Rectal smooth muscle tissue (tissue), 1 donor: ENCODE results near the gene PTBP1.
"Not testable (repeated sequence)": the region's sequence is repeated elsewhere in the genome, so short reads cannot be mapped to it uniquely, and the experiment has no call there.

Source experiments
- H3K27ac ChIP-seq: one replicate; pipeline ENCODE4 v1.7.0; 2013; ENCODE audit warnings: low read depth, low read length, inconsistent platforms
- H3K27me3 ChIP-seq: one replicate; pipeline ENCODE4 v1.7.0; 2013; ENCODE audit warnings: low read length; ENCODE audit not compliant: control insufficient read depth, insufficient read depth
- H3K36me3 ChIP-seq: one replicate; pipeline ENCODE4 v1.7.0; 2013; ENCODE audit warnings: low read length; ENCODE audit not compliant: control insufficient read depth, insufficient read depth
- H3K4me1 ChIP-seq: one replicate; pipeline ENCODE4 v1.7.0; 2013; ENCODE audit warnings: low read length; ENCODE audit not compliant: control insufficient read depth, insufficient read depth
- H3K4me3 ChIP-seq: one replicate; pipeline ENCODE4 v1.7.0; 2013; ENCODE audit warnings: low read length
- H3K9ac ChIP-seq: one replicate; pipeline ENCODE4 v1.7.0; 2013; ENCODE audit warnings: low read length

PTBP1 gene

DNA sequence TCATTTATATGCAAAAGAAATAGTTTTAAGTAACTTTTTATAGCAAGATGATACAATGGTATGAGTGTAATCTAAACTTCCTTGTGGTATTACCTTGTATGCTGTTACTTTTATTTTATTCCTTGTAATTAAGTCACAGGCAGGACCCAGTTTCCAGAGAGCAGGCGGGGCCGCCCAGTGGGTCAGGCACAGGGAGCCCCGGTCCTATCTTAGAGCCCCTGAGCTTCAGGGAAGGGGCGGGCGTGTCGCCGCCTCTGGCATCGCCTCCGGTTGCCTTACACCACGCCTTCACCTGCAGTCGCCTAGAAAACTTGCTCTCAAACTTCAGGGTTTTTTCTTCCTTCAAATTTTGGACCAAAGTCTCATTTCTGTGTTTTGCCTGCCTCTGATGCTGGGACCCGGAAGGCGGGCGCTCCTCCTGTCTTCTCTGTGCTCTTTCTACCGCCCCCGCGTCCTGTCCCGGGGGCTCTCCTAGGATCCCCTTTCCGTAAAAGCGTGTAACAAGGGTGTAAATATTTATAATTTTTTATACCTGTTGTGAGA is 14.3 kb downstream of the PTBP1 start:
- H3K4me3 ChIP-seq = no peak overlapping the region
- no peaks in the 10 kb centered on the region for H3K27me3 ChIP-seq
- H3K9ac ChIP-seq = no peak overlapping the region
- no peaks in the 10 kb centered on the region for H3K4me1 ChIP-seq
- peaks cover 31% of the 10 kb centered on the region for H3K36me3 ChIP-seq
- H3K27ac ChIP-seq = no peak overlapping the region

DNA sequence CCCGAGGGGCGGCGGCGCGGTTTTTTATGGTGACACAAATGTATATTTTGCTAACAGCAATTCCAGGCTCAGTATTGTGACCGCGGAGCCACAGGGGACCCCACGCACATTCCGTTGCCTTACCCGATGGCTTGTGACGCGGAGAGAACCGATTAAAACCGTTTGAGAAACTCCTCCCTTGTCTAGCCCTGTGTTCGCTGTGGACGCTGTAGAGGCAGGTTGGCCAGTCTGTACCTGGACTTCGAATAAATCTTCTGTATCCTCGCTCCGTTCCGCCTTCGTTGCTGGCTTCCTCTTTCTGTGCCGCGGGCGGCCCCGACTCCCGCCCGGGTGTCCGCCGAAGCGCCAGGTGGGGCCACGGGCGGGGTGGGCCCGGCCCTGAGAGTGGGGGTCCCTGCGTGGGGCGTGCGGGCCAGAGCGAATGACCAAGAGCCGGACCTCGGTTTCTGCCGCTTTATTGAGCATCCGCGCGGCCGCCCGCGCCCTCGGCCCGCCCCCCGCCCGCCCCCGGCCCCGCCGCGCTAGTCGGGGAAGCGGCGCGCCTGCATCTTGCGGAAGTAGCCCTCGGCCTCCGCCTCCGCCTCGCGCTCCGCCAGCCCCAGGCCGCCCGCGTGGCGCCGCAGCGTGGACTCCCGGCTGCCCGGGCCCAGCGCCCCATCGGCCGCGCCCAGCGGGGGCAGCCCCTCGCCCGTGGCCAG is 14.9 kb downstream of the PTBP1 start:
- H3K36me3 ChIP-seq = peaks cover 27% of the 10 kb centered on the region
- H3K9ac ChIP-seq = no peak overlapping the region
- H3K4me1 ChIP-seq = no peaks in the 10 kb centered on the region
- H3K27ac ChIP-seq = no peak overlapping the region
- no peaks in the 10 kb centered on the region for H3K27me3 ChIP-seq
- no peak overlapping the region for H3K4me3 ChIP-seq

DNA sequence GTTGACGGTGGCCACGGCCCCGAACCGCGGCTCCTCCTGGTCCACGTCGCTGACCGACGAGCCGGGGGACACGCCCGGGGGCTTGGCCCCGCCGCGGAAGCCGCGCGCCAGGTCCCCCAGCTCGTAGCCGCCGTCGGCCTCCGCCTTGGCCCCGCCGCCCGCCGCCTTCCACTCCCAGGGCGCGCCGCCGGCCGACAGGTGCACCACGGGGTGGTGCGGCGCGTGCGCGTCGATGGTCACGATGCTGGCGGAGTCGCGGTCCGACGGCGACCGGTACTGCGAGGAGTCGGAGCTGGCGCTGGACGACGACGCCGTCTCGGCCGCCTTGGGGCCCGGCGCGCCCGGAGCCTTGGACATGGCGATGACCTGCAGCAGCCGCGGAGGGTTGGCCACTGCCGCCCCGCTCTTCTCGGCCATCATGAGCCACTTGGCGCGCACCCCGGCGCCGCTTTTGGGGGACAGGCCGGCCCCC is 15.5 kb downstream of the PTBP1 start:
- H3K4me3 ChIP-seq = no peak overlapping the region
- no peak overlapping the region for H3K27ac ChIP-seq
- peaks cover 24% of the 10 kb centered on the region for H3K36me3 ChIP-seq
- no peaks in the 10 kb centered on the region for H3K4me1 ChIP-seq
- no peaks in the 10 kb centered on the region for H3K27me3 ChIP-seq
- H3K9ac ChIP-seq = no peak overlapping the region

DNA sequence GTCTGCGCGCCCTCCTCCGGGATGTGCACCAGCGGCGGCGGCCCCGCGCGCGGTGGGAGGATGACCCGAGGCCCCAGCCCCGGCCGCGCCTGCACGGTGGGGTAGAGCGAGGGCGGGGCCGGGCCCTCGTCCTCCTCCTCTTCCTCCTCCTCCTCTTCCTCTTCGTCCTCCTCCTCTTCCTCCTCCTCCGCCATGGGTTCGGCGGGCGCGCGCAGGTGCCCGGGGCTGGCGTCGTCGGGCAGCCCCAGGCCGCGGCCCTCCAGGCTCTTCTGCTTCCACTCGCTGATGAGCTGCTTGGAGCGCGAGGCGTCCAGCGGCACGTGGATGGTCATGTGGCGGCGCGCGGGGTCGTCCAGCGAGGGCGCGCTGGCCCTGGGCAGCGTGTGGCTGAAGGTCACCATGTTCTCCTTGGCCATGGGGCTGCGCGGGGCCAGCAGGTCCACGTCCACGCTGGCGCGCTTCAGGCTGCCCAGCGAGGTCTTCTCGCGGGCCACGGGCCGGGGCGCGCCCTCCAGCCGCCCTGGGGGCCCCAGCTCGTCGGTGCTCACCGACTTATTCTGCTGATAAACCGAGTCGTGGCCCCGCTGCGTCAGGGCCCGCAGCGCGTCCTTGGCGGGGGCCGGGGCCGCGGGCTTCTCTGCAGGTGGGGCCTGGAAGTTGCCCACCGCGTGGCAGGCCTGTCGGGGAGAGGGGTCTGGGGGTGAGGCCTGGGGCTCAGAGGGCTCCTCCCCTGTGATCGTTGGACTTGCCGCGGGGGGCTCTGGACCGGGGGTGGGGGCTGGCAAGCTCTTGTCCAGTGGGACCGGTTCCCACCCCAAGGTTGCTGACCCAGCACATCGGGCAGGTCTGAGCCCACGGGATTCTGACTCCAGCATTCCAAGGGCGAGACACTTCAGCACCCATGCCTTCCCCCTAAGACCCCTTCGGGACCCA is 16.2 kb downstream of the PTBP1 start:
- Histone ChIP-seq H3K27me3 (no peaks in the 10 kb centered on the region), H3K4me3 (no peak overlapping the region), H3K27ac (no peak overlapping the region), H3K36me3 (peaks cover 20% of the 10 kb centered on the region), H3K4me1 (no peaks in the 10 kb centered on the region), H3K9ac (no peak overlapping the region)

DNA sequence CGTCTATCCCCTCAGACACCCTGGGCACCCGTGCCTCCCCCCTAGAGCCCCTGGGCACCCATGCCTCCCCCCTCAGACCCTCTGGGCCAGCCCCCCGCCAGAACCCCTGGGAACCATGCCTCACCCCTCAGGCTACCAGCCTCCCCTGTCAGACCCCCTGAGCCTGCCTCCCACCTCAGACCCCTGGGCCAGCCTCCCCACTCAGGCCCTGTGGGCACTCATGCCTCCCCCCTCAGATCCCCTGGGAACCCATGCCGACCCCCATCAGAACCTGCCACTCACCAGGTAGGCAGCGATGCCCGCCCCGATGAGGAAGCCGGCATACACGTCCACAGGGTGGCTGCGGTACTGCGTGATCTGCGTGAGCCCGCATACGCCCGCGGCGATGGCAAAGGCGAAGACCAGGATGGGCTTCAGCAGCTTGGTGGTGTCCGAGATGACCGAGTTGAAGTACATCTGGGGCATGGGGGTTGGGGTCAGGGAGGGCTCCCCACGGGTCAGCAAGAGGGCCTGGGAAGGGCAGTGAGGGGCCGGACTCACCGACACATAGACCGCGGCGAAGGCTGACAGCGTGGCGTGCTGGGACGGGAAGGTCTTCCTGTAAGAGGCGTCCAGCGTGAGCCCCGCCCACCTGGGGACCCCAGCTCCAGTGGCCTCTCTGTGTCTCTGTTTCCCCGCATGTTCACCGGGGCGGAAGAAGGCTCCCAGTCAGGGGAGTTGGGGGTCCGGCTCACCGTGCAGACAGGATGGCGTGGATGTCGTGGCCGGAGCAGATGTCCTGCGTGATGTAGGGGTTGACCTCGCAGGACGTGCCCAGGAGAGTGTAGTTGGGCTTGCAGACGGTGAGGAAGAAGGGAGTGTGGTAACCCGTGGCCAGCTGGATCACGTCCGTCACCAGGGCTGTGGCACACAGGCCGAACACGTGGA is 17.2 kb downstream of the PTBP1 start:
- Histone ChIP-seq H3K36me3 (peaks cover 16% of the 10 kb centered on the region), H3K4me3 (no peak overlapping the region), H3K27me3 (no peaks in the 10 kb centered on the region), H3K4me1 (no peaks in the 10 kb centered on the region), H3K27ac (no peak overlapping the region), H3K9ac (no peak overlapping the region)

DNA sequence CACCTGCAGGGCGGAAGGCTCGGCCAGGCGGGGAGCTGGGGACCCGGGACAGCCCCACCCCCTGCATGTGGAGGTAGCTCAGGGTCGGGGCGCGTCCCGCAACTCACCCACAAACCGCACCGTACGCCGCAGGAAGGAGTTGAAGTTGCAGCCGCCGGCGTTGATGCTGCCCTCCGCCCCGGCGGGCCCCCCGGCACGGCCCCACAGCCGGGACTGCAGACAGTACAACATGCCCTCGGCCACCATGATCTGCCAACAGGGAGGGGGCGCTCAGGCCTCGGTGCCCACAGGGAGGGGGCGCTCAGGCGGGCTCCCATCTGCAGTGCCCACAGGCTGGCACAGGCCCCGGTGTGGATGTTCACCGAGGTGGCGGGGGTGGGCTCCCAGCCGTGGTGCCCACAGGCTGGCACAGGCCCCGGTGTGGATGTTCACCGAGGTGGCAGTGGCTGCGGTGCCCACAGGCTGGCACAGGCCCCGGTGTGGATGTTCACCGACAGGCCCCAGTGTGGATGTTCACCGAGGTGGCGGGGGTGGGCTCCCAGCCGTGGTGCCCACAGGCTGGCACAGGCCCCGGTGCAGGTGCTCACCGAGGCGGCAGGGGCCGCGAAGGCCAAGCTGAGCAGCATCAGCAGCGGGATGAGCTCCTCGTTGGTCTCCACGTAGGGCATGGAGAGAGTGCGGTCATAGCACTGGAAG is 18.0 kb downstream of the PTBP1 start:
- H3K4me3 ChIP-seq = no peak overlapping the region
- H3K27ac ChIP-seq = no peak overlapping the region
- H3K36me3 ChIP-seq = peaks cover 11% of the 10 kb centered on the region
- no peaks in the 10 kb centered on the region for H3K27me3 ChIP-seq
- H3K4me1 ChIP-seq = no peaks in the 10 kb centered on the region
- no peak overlapping the region for H3K9ac ChIP-seq

DNA sequence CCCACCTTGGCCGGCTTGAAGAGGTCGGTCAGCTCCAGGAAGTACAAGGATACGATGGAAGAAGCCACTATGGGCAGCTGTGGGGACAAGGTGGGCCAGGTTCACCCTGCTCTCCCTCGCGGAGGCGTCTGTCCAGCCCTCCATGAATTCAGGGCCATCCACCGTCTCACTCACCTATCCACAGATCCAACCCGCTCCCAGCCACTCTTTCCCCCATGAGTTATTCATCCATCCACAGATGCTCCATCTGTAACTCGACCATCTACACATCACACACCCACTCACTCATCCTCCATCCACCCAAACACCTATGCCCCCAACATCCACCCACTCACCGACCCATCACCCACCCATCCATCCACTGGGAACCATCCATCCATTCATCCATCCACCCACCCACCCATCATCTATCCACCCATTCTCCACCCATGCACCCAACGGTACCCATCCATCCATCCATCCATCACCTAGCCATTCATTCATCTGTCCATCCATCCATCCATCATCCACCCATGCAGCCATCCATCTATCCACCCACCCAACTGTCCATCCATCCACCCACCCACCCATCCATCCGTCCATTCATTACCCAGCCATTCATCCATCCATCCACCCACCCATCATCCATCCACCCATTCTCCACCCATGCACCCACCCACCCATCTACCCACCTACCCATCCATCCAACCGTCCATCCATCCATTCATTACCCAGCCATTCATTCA is 18.7 kb downstream of the PTBP1 start:
- H3K4me1 ChIP-seq = no peaks in the 10 kb centered on the region
- no peaks in the 10 kb centered on the region for H3K27me3 ChIP-seq
- no peak overlapping the region for H3K4me3 ChIP-seq
- H3K36me3 ChIP-seq = peaks cover 6% of the 10 kb centered on the region
- no peak overlapping the region for H3K27ac ChIP-seq
- H3K9ac ChIP-seq = no peak overlapping the region

DNA sequence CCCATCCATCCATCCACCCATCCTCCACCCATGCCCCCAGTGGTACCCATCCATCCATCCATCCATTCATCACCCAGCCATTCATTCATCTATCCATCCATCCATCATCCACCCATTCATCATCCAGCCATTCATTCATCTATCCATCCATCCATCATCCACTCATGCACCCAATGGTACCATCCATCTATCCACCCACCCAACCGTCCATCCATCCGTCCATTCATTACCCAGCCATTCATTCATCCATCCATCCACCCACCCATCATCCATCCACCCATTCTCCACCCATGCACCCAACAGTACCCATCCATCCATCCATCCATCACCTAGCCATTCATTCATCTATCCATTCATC is 19.2 kb downstream of the PTBP1 start:
- no peak overlapping the region for H3K9ac ChIP-seq
- H3K36me3 ChIP-seq = peaks cover 5% of the 10 kb centered on the region
- no peak overlapping the region for H3K27ac ChIP-seq
- no peaks in the 10 kb centered on the region for H3K27me3 ChIP-seq
- no peak overlapping the region for H3K4me3 ChIP-seq
- no peaks in the 10 kb centered on the region for H3K4me1 ChIP-seq

DNA sequence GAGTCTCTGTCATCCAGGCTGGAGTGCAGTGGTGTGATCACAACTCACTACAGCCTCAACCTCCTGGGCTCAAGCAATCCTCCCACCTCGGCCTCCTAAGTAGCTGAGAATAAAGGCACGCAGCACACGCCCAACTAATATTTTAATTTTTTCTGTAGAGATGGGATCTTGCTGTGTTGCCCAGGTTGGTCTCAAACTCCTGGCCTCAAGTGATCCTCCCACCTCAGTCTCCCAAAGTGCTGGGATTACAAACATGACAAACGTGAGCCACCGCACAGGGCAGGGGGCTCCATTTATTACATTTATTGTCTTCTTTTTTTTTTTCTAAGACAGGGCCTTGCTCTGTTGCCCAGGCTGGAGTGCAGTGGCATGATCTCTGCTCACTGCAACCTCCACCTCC is 23.0 kb downstream of the PTBP1 start:
- not testable (repeated sequence) for H3K9ac ChIP-seq, H3K36me3 ChIP-seq, H3K4me1 ChIP-seq, H3K27me3 ChIP-seq, H3K27ac ChIP-seq, H3K4me3 ChIP-seq

DNA sequence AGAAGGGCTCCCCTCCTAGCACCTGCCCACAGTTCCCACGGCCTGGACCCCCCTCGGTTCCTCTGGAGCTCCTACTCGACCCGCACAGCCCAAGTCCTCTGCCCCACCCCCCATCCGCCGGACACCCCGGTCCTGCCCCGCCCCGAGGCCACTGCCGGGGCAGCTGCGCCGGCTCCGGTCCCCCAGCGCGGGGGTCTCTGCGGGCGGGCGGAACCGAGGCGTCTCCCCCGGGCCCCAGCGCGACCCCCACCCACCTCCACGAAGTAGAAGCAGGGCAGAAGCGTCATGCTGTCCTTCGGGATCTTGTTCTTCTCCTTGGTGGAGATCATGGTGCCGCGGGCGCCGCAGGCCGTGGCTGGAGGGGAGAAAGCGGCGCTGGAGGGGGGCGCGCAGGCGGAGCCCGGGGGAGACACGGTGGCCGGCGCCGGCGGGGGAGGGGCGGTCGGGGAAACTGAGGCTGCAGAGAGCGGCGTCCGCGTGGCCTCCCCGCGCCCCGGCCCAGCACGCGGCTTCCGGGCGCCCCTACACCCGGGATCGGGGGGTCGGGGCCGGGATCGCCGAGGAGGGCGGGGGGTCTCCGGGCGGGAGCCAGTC is 24.1 kb downstream of the PTBP1 start:
- Histone ChIP-seq H3K27me3 (peaks cover 6% of the 10 kb centered on the region), H3K9ac (no peak overlapping the region), H3K4me1 (no peaks in the 10 kb centered on the region), H3K27ac (no peak overlapping the region), H3K4me3 (no peak overlapping the region), H3K36me3 (no peaks in the 10 kb centered on the region)
